ENCODE measurements around the gene QSOX2. TPM values are rescaled to one million over a fixed set of nuclear protein-coding genes. Genes with fewer than 3 reads are reported as not detected.
A peak's percentile ranks its signal among the peaks of the same experiment; 100 is the strongest.

QSOX2 gene
- total RNA-seq, 2 experiments from 2014 or later = 11.2 to 13.6 TPM

DNA sequence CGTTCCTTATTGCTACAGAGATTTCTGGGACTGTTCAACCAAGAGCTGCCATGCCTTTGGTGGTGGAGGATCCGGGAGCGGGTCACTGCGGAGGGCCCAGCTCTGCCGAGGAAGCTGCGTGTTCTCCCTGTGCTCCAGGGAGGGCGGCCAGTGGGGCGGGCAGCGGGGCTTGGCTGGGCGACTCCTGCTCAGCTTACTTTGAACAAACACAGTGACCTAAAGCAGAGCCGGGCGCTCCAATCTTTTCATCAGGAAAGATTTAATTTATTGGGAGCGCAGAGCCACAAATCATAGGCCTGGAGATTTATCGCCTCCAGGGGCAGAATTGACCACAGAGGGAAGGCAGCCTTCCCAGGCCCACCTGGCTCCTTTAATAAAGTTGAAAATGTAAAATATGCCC is 68.4 kb downstream of the QSOX2 start:
- CTCF ChIA-PET = no interaction called here
- ATAC-seq (no peak), DNase-seq (no peak)
- H3K27ac Mint-ChIP-seq = no peak overlapping the region
- H3K27me3 Mint-ChIP-seq = no peaks in the 10 kb centered on the region
- H3K36me3 Mint-ChIP-seq = no peaks in the 10 kb centered on the region
- no peaks in the 10 kb centered on the region for H3K4me1 Mint-ChIP-seq
- no peaks in the 10 kb centered on the region for H3K9me3 Mint-ChIP-seq (ENCODE audit: low read depth)
- H3K4me3 Mint-ChIP-seq = no peak overlapping the region

DNA sequence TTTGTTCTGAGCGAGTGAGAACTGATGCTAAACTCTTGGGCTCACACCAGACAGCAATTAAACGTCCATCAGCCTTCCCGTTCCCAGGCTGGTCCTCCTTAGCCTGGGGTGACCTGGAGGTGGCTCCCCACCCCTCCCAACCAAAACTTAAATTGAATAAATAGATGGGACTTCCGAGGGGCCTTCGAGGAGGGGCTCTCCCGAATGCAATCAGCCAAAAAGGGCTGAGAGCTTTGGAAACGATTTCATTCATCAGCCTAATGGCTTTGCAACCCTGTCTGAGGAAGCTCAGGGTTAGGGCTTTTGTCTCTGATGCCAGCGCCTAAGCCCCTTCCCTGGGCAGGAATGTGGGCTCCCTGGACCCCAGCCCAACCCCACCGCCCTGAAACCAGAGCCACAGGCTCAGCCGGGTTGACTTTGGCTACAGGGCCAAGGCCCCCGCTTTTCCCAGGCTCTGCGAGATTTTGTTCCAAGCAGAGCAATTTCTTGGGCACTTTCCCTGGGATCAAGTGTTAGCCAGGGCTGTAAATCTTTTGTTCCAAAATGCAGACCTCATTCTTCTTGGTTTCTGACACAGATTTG is 69.9 kb downstream of the QSOX2 start:
- CTCF ChIA-PET = no interaction called here
- Mint-ChIP-seq H3K9me3 (ENCODE audit: low read depth) (no peaks in the 10 kb centered on the region), H3K4me3 (no peak overlapping the region), H3K27ac (no peak overlapping the region), H3K36me3 (no peaks in the 10 kb centered on the region), H3K4me1 (no peaks in the 10 kb centered on the region), H3K27me3 (no peaks in the 10 kb centered on the region)
- no peak for ATAC-seq
- DNase-seq = no peak

GRCh38 chr9:136174779-136175615 is 70.6 kb downstream of the QSOX2 start:
- CTCF ChIA-PET = no interaction called here
- no peak for ATAC-seq
- H3K27me3 Mint-ChIP-seq = no peaks in the 10 kb centered on the region
- no peaks in the 10 kb centered on the region for H3K36me3 Mint-ChIP-seq
- no peaks in the 10 kb centered on the region for H3K4me1 Mint-ChIP-seq
- no peak for DNase-seq
- no peaks in the 10 kb centered on the region for H3K9me3 Mint-ChIP-seq (ENCODE audit: low read depth)
- no peak overlapping the region for H3K27ac Mint-ChIP-seq
- no peak overlapping the region for H3K4me3 Mint-ChIP-seq

DNA sequence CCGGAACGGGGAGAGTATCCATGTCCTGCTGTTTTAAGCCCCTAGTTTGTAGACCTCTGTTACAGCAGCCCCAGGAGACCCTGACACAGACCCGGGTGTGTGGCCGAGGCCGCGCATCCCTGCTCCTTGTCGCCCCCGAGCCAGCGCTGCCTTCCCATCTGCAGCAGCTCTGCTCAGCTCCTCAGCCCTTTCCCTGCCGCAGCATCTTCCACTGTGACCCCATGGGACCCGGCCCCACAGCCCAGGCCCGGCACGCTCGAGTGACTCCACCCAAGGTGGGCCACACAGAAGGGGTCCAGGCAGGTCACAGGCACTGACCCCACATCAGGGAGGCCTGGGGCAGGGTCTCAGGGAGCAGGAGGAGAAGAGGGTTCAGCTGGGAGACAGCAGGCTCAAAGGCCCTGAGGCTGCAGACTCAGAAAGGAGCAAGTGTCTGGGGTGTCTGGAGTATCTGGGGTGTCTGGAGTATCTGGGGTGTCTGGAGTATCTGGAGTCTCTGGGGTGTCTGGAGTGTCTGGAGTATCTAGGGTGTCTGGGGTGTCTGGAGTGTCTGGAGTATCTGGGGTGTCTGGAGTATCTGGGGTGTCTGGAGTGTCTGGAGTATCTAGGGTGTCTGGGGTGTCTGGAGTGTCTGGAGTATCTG is 71.8 kb downstream of the QSOX2 start:
- no peak overlapping the region for H3K4me3 Mint-ChIP-seq
- no peaks in the 10 kb centered on the region for H3K4me1 Mint-ChIP-seq
- no peaks in the 10 kb centered on the region for H3K36me3 Mint-ChIP-seq
- CTCF ChIA-PET = no interaction called here
- ATAC-seq = no peak
- DNase-seq = no peak
- H3K27ac Mint-ChIP-seq = no peak overlapping the region
- H3K9me3 Mint-ChIP-seq (ENCODE audit: low read depth) = no peaks in the 10 kb centered on the region
- H3K27me3 Mint-ChIP-seq = no peaks in the 10 kb centered on the region

DNA sequence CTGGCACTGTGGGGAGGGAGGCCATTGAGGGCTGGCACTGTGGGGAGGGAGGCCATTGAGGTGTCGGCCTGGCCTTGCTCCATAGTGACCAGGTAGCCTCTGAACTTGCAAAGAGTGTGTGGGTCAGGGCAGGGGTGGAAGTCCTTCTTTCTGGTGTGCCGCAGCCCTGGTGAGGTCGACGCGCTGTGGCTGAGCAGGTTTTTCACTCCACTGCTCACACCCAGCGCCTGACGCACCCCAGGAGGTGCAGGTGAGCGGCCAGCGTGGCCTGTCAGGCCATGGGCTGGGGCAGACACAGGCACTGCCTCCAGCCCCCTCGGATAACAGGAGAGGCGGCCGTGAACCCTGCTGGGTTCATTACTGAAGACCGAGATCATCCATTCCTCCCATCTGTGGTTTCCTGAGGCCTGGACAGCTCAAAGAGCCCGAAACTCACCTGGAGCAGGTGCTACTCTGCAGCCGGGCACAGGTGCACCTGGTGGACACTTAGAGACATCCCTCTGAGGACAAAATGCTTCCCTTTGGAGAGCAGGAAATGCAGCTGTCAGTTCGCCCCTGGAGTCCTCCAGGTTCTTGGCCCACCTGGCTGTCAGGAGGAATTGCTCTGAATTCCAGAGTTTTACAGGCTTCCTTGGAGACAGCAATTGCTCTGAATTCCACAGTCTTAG is 73.1 kb downstream of the QSOX2 start:
- DNase-seq (no peak), ATAC-seq (no peak)
- no peaks in the 10 kb centered on the region for H3K9me3 Mint-ChIP-seq (ENCODE audit: low read depth)
- H3K27ac Mint-ChIP-seq = no peak overlapping the region
- H3K27me3 Mint-ChIP-seq = no peaks in the 10 kb centered on the region
- H3K4me3 Mint-ChIP-seq = no peak overlapping the region
- no peaks in the 10 kb centered on the region for H3K4me1 Mint-ChIP-seq
- CTCF ChIA-PET = interaction anchor here (0.9 kb wide), 1 partner anchor 111 kb away, joined by 3 read pairs; no protein-coding TSS in a partner anchor
- H3K36me3 Mint-ChIP-seq = no peaks in the 10 kb centered on the region

DNA sequence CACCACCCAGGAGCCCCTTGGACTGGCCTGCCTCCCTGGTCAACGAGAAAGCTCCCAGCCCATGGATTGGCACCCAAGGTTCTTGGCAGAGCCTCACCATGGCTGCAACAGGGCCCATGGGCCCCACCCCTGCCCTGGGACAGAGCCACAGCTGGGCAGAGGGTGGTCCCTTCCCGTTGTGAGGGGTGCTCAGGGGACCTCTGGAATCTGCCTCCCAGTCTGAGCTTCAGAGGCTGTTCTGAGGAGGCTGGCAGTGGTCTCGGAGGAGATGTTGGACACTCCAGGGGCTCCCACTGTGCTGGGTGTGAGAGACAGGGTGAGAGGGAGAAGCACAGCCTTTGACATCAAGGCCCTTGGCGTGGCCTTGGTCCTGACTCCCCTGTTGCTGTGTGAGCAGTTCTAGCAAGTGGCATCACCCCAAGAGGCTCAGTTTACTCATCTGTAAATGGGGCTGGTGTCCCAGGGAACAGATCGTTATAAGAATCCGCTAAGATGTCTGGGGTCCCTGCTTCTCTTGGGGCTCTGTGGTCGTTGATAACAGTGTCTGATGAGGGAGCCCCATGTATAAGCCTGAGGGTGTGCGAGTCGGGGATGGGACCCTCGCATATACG is 73.7 kb downstream of the QSOX2 start:
- Mint-ChIP-seq H3K4me3 (no peak overlapping the region), H3K9me3 (ENCODE audit: low read depth) (no peaks in the 10 kb centered on the region), H3K36me3 (no peaks in the 10 kb centered on the region), H3K27ac (no peak overlapping the region), H3K27me3 (no peaks in the 10 kb centered on the region), H3K4me1 (no peaks in the 10 kb centered on the region)
- CTCF ChIA-PET = no interaction called here
- DNase-seq (no peak), ATAC-seq (no peak)

GRCh38 chr9:136171009-136171800 is 74.4 kb downstream of the QSOX2 start:
- no peaks in the 10 kb centered on the region for H3K36me3 Mint-ChIP-seq
- H3K4me3 Mint-ChIP-seq = no peak overlapping the region
- no peak overlapping the region for H3K27ac Mint-ChIP-seq
- H3K9me3 Mint-ChIP-seq (ENCODE audit: low read depth) = no peaks in the 10 kb centered on the region
- H3K27me3 Mint-ChIP-seq = peaks cover 3% of the 10 kb centered on the region
- H3K4me1 Mint-ChIP-seq = no peaks in the 10 kb centered on the region
- CTCF ChIA-PET = interaction anchor here (0.7 to 1.3 kb wide), 5 partner anchors 54 to 467 kb away, joined by 3 to 6 read pairs (median 4); no protein-coding TSS in a partner anchor
- ATAC-seq (no peak), DNase-seq (no peak)

GRCh38 chr9:136170006-136170901 is 75.4 kb downstream of the QSOX2 start:
- CTCF ChIA-PET = interaction anchor here (0.7 to 1.5 kb wide), 8 partner anchors 54 to 466 kb away, joined by 3 to 6 read pairs (median 4); no protein-coding TSS in a partner anchor
- Mint-ChIP-seq H3K27me3 (peaks cover 3% of the 10 kb centered on the region), H3K9me3 (ENCODE audit: low read depth) (no peaks in the 10 kb centered on the region), H3K36me3 (no peaks in the 10 kb centered on the region), H3K4me1 (no peaks in the 10 kb centered on the region), H3K4me3 (no peak overlapping the region), H3K27ac (no peak overlapping the region)
- DNase-seq = peak; percentile 59
- peak; percentile 71 for ATAC-seq

GRCh38 chr9:136169495-136169894 is 76.1 kb downstream of the QSOX2 start:
- Mint-ChIP-seq H3K4me1 (no peaks in the 10 kb centered on the region), H3K27ac (no peak overlapping the region), H3K9me3 (ENCODE audit: low read depth) (no peaks in the 10 kb centered on the region), H3K36me3 (no peaks in the 10 kb centered on the region), H3K27me3 (peaks cover 3% of the 10 kb centered on the region), H3K4me3 (no peak overlapping the region)
- CTCF ChIA-PET = interaction anchor here (1.1 to 2.2 kb wide), 5 partner anchors 97 to 115 kb away, joined by 3 to 6 read pairs (median 4); no protein-coding TSS in a partner anchor
- DNase-seq (no peak), ATAC-seq (no peak)

DNA sequence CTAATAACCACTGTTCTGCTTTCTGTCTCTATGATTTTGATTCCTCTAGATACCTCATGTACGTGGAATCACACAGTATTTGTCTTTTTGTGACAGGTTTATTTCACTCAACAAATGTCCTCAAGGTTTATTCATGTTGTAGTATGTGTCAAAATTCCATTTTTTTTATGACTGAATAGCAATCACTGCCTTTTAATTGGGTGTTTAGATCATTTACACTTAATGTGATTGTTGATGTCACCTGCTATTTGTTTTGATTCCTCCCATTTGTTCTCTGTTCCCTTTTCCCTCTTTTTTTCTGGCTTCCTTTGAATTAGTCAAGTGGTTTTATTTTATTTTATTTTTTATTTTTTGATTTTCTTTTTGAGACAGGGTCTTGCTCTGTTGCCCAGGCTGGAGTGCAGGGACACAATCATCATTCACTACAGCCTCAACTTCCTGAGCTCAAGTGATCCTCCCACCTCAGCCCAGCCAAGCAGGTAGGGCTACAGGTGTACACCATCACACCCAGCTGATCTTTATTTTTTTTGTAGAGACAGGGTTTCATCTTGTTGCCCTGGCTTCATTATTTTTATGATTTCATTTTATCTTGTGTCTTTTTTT is 82.3 kb downstream of the QSOX2 start:
- H3K27me3 Mint-ChIP-seq = peaks cover 5% of the 10 kb centered on the region
- no peak for DNase-seq
- no peaks in the 10 kb centered on the region for H3K9me3 Mint-ChIP-seq (ENCODE audit: low read depth)
- H3K4me1 Mint-ChIP-seq = no peaks in the 10 kb centered on the region
- H3K4me3 Mint-ChIP-seq = no peak overlapping the region
- CTCF ChIA-PET = no interaction called here
- no peak overlapping the region for H3K27ac Mint-ChIP-seq
- H3K36me3 Mint-ChIP-seq = no peaks in the 10 kb centered on the region
- ATAC-seq = no peak

DNA sequence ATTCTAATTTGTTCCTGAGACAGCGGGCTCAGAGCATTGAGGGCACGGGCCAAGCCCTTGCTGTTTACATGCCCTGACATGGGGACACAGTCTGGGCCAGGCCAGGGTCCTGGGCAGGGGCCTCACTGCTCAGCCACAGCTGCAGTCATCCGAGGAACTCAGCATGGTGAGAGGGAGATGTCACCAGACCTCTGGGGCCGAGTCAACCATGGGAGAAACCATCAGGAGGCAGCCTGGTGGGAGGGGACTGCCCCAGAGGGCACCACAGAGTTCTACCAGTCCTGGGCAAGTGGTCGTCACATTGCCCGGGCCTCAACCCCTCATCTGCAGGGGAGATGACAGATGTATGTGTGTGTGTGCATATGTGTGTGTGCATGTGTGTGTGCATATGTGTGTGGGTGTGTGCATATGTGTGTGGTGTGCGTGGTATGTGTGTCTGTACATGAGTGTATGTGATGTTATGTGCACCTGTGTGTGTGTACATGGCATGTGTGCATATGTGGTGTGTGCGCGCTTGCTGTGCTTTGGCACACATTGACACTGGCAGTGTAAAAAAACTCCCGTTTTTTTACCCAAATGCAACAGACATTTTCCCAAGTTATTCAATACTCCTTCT is 84.5 kb downstream of the QSOX2 start:
- Mint-ChIP-seq H3K27ac (no peak overlapping the region), H3K4me3 (no peak overlapping the region), H3K4me1 (no peaks in the 10 kb centered on the region), H3K9me3 (ENCODE audit: low read depth) (no peaks in the 10 kb centered on the region), H3K27me3 (peaks cover 2% of the 10 kb centered on the region), H3K36me3 (no peaks in the 10 kb centered on the region)
- ATAC-seq (no peak), DNase-seq (no peak)
- CTCF ChIA-PET = no interaction called here
